ENCODE data around the gene ZMYND10.
A peak's percentile ranks its signal among the peaks of the same experiment; 100 is the strongest.

Gene ZMYND10

GRCh38 chr3:50292159-50293078 lies 53.1 kb downstream of the ZMYND10 start, which contains the start of gene IFRD2:
Gene IFRD2, minus strand, starts transcription at chr3:50292429. Its CDS starts 155 bp downstream, at chr3:50292274.
- peak; percentile 86 to 99 (median 97) for DNase-seq
